Adrenal gland (tissue), 12 donors: ENCODE data around the gene CFLAR. TPM values are rescaled to one million over a fixed set of nuclear protein-coding genes. Genes with fewer than 3 reads are reported as not detected.

Experiments used
- DNase-seq, 7 donors: peaks; one replicate each; pipeline ENCODE4 v3.0.0-alpha.2; 2019 to 2020
- H3K27ac ChIP-seq, 5 donors: fragments of 200-600 bp; sonication (generic) in 4 of 5; 1 replicate in 3 of 5; 2 replicates in 2 of 5; pipeline versions ENCODE4 v1.5.1 to v1.8.0; 2016 to 2020; ENCODE audit warnings: mild to moderate bottlenecking in 1 of 5
- H3K27me3 ChIP-seq: fragments of 200-600 bp; 2 replicates; pipeline ENCODE4 v1.8.0; 2021
- H3K36me3 ChIP-seq, 2 donors: fragments of 200-600 bp; replicated peaks in 1 of 2; 1 replicate in 1 of 2; 2 replicates in 1 of 2; pipeline versions ENCODE4 v1.5.1 to v1.8.0; 2018 to 2022
- H3K4me1 ChIP-seq, 2 donors: fragments of 200-600 bp; replicated peaks in 1 of 2; 1 replicate in 1 of 2; 2 replicates in 1 of 2; pipeline versions ENCODE4 v1.5.1 to v1.8.0; 2018 to 2021
- H3K4me3 ChIP-seq, 4 donors: fragments of 200-600 bp; sonication (generic) in 3 of 4; one replicate each; pipeline ENCODE4 v1.5.1; 2016 to 2018
- H3K9me3 ChIP-seq, 3 donors: fragments of 200-600 bp; sonication (generic) in 1 of 3; replicated peaks in 1 of 3; 1 replicate in 2 of 3; 2 replicates in 1 of 3; pipeline versions ENCODE4 v1.5.1 to v1.8.0; 2016 to 2021
- CTCF ChIP-seq, 6 experiments: fragments of 450-650 bp in 4 of 6; fragments of 200-600 bp in 2 of 6; sonication (generic) in 1 of 6; IDR thresholded peaks; 1 replicate in 5 of 6; 2 replicates in 1 of 6; pipeline versions ENCODE4 v1.5.1 to v1.8.0; 2016 to 2021; ENCODE audit warnings: antibody characterized with exemption in 6 of 6, mild to moderate bottlenecking in 2 of 6, moderate library complexity in 1 of 6
- POLR2A ChIP-seq, 2 donors: fragments of 450-650 bp; IDR thresholded peaks; one replicate each; pipeline ENCODE4 v1.6.1; 2017; ENCODE audit warnings: antibody characterized with exemption in 2 of 2, mild to moderate bottlenecking in 2 of 2, moderate library complexity in 1 of 2
- WGBS, 4 donors: extraction: QIAGEN DNeasy Blood & Tissue Kit in 2 of 4; methylation state at CpG; one replicate each; pipeline versions ENCODE4 v1.1.5 to v1.1.7; 2013 to 2017; 5-methylcytosine and 5-hydroxymethylcytosine counted together
- intact Hi-C, 2 donors: fragments of 100-400 bp; cut with DNase I; formaldehyde crosslinking; loops; one replicate each; pipeline versions ENCODE4 v1.14.1 to v1.15.0; 2022 to 2023
- polyA plus RNA-seq, 3 donors: library from polyadenylated mRNA; stranded (reverse); fragments of 200-250 nt in 2 of 3; fragments of 350-450 nt in 1 of 3; fragmentation: Illumina TruSeq in 1 of 3; extraction: RNeasy Lipid Tissue Mini Kit (QIAGEN cat#74804) in 1 of 3; gene quantifications; one replicate each; pipeline ENCODE4 v1.2.3, GENCODE V29; 2013 to 2014
- small RNA-seq, 2 donors: library from RNA; depleted of rRNA; stranded (forward); fragments of <200 nt; gene quantifications; one replicate each; pipeline ENCODE3, GENCODE V24; 2016
- total RNA-seq, 9 donors: library from RNA; depleted of rRNA in 4 of 9; stranded (reverse); fragments of >200 nt in 4 of 9; fragments of 120-200 nt in 1 of 9; fragmentation: NEBNext Ultra II Directional in 1 of 9; extraction: Animal tissue kit (Norgen Biotek cat#: 25700) in 1 of 9; gene quantifications; one replicate each; pipeline versions ENCODE4 v1.1.0 to v1.2.4, GENCODE V29; 2013 to 2023
- donor health status: healthy with polysubstance abuse.
- donor health status: Bipolar disorder and iron deficiency.
- donor health status: DM: yes; HTN: yes; CAD: no.
- donor health status: DM: no; HTN: no; CAD: no.
- donor health status: DM: no; HTN: no; CAD: no.
- donor health status: DM: yes; HTN: yes; CAD: no.

The CFLAR gene
- total and polyA plus RNA-seq, 12 donors, result 47.1 to 267 (median 91.8) TPM

DNA sequence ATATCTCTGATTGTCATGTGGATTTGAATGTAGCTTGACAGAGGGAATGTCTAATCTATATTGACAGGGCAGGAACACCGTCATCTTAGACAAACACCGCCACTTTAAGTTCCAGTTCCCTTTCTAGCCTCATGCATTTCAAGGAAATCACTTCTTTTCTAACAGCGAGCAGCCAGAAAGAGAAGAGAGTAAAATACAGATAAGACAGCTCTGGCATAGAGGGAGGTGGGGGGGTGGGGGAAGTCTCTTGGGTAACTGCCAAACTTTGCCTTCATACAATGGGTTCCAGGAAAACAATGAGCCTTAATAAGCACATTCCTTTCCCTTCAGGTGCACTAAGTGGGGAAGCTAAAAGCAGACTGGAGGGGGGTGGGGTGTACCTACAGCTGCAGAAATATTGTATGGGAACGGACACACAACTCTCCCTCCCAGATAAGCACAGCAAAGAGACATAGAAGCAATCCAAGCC is 104.2 kb downstream of the CFLAR start:
- no peak overlapping the region for H3K4me3 ChIP-seq
- peak; percentile 36 to 83 (median 57) for DNase-seq
- intact Hi-C loops, result no loop called here
- peak overlapping the region in 1 of 5 donors; percentile 18 for H3K27ac ChIP-seq
- no peaks in the 10 kb centered on the region for H3K27me3 ChIP-seq
- H3K36me3 ChIP-seq, result peaks cover 0 to 7% of the 10 kb centered on the region in 2 donors
- no peak for TF ChIP-seq POLR2A (IDR thresholded peaks at IDR 0.05)
- no peak for TF ChIP-seq CTCF (IDR thresholded peaks at IDR 0.05)
- H3K9me3 ChIP-seq, result no peaks in the 10 kb centered on the region
- WGBS, 4 donors, result 22 to 39% (median 32%) methylated on average over 4 of the region's 4 CpGs
- H3K4me1 ChIP-seq, result peaks cover 4 to 10% of the 10 kb centered on the region in 2 donors

GRCh38 chr2:201223089-201224073 is 107.4 kb downstream of the CFLAR start:
- peaks cover 4 to 12% of the 10 kb centered on the region in 2 donors for H3K4me1 ChIP-seq
- H3K9me3 ChIP-seq, result no peaks in the 10 kb centered on the region
- WGBS, 4 donors, result 65 to 75% (median 68%) methylated on average over 8 of the region's 8 CpGs
- no peak overlapping the region for H3K27ac ChIP-seq
- intact Hi-C loops, result no loop called here
- no peaks in the 10 kb centered on the region for H3K27me3 ChIP-seq
- H3K4me3 ChIP-seq, result no peak overlapping the region
- TF ChIP-seq CTCF (IDR thresholded peaks at IDR 0.05), result no peak
- no peak for TF ChIP-seq POLR2A (IDR thresholded peaks at IDR 0.05)
- H3K36me3 ChIP-seq, result no peaks in the 10 kb centered on the region
- no peak for DNase-seq

Small RNA genes lying within 50 kb of the gene (small RNA-seq; reads per million reads assigned to genes)
- gene AC007283.2, result 0 reads per million in 2 donors
- 0 reads per million in 2 donors for gene MTND4LP13
- gene RNU6-1206P, result 0 reads per million in 2 donors
- gene RNU7-45P, result 0 reads per million in 2 donors

Other genes starting within 250 kb of the CFLAR start
- gene PPIL3, start 227.1 kb upstream of the CFLAR start, total RNA-seq, result 100 to 1,000 TPM in 1 of 9 donors, 10 to 100 TPM in 8; 13.2 to 186 (median 30.9) TPM
- gene PPIL3, start 227.1 kb upstream of the CFLAR start, polyA plus RNA-seq, result 10 to 100 TPM; 32.3 to 53.3 (median 34.0) TPM
- gene NIF3L1, start 226.8 kb upstream of the CFLAR start, total RNA-seq, result 10 to 100 TPM; 10.1 to 45.8 (median 24.8) TPM
- 10 to 100 TPM; 15.8 to 60.1 (median 17.0) TPM for gene NIF3L1, start 226.8 kb upstream of the CFLAR start, polyA plus RNA-seq
- gene ORC2, start 152.5 kb upstream of the CFLAR start, total RNA-seq, result 10 to 100 TPM in 8 of 9 donors, 1 to 10 TPM in 1; 5.0 to 30.7 (median 19.6) TPM
- gene ORC2, start 152.5 kb upstream of the CFLAR start, polyA plus RNA-seq, result 10 to 100 TPM in 2 of 3 donors, 1 to 10 TPM in 1; 9.1 to 19.5 (median 12.5) TPM
- gene HYCC2, start 44.5 kb upstream of the CFLAR start, total RNA-seq, result 10 to 100 TPM in 6 of 9 donors, 1 to 10 TPM in 3; 5.8 to 36.6 (median 22.2) TPM
- 10 to 100 TPM in 1 of 3 donors, 1 to 10 TPM in 2; 3.9 to 11.7 (median 8.7) TPM for gene HYCC2, start 44.5 kb upstream of the CFLAR start, polyA plus RNA-seq
- gene NDUFB3, start 44.2 kb upstream of the CFLAR start, total RNA-seq, result 100 to 1,000 TPM in 5 of 9 donors, 10 to 100 TPM in 4; 34.5 to 193 (median 102) TPM
- 100 to 1,000 TPM in 1 of 3 donors, 10 to 100 TPM in 2; 55.6 to 189 (median 91.8) TPM for gene NDUFB3, start 44.2 kb upstream of the CFLAR start, polyA plus RNA-seq
- 10 to 100 TPM in 1 of 9 donors, 1 to 10 TPM in 8; 3.3 to 12.8 (median 5.4) TPM for gene CASP10, start 67.0 kb downstream of the CFLAR start, total RNA-seq
- 1 to 10 TPM; 2.5 to 4.7 (median 2.5) TPM for gene CASP10, start 67.0 kb downstream of the CFLAR start, polyA plus RNA-seq
- gene CASP8, start 144.4 kb downstream of the CFLAR start, total RNA-seq, result 10 to 100 TPM in 8 of 9 donors, 1 to 10 TPM in 1; 9.1 to 55.8 (median 23.5) TPM
- 10 to 100 TPM in 2 of 3 donors, 1 to 10 TPM in 1; 8.2 to 20.6 (median 11.4) TPM for gene CASP8, start 144.4 kb downstream of the CFLAR start, polyA plus RNA-seq
- gene FLACC1, start 241.2 kb downstream of the CFLAR start, total RNA-seq, result 1 to 10 TPM in 6 of 9 donors, under 1 TPM in 2, not detected in 1; 0.52 to 4.3 (median 1.9) TPM
- gene FLACC1, start 241.2 kb downstream of the CFLAR start, polyA plus RNA-seq, result 1 to 10 TPM; 1.0 to 2.7 (median 1.2) TPM